ENCODE measurements around the gene COL13A1.

- TF ChIP-seq YY1 (IDR thresholded peaks at IDR 0.05; ENCODE audit: insufficient read depth, insufficient read length) (no peak), SUZ12 (IDR thresholded peaks at IDR 0.05; ENCODE audit: extremely low read depth, insufficient read depth, insufficient read length) (no peak), ZNF274 (IDR thresholded peaks at IDR 0.05; ENCODE audit: low read depth, low read length) (no peak)
These were observed 61.3 kb downstream of the COL13A1 start for GRCh38 chr10:69862882-69863530.

Data from NT2/D1 (cell line).